A673 (cell line): ENCODE data around the gene NMRAL1. TPM values are rescaled to one million over a fixed set of nuclear protein-coding genes. Genes with fewer than 3 reads are reported as not detected.
A peak's percentile ranks its signal among the peaks of the same experiment; 100 is the strongest.

Experiments
- BruUV-seq: library from RNA; stranded (reverse); fragments of 400-500 nt; replicated peaks from 2 replicates; lab custom pipeline; 2021; lab: Mats Ljungman, UMichigan
- CTCF ChIA-PET: fragments of 300-600 bp; sonication (Branson Sonifier 250); formaldehyde crosslinking; loops from one replicate; lab custom pipeline; 2022; ENCODE audit warnings: antibody characterized with exemption; lab: Charles Lee
- POLR2A ChIA-PET: fragments of 300-600 bp; sonication (Branson Sonifier 250); formaldehyde crosslinking; loops from one replicate; lab custom pipeline; 2022; ENCODE audit warnings: antibody characterized with exemption; ENCODE audit not compliant: low non-redundant PET; lab: Charles Lee
- DNase-seq: peaks from one replicate; pipeline ENCODE4 v3.0.0-alpha.2; 2015; ENCODE audit warnings: low spot score
- H3K27ac ChIP-seq: fragments of 200-600 bp; sonication (generic); 2 replicates; pipeline ENCODE4 v1.5.1; 2016; ENCODE audit warnings: mixed run types, low read depth, mild to moderate bottlenecking, mixed read lengths, antibody characterized with exemption, low read length; ENCODE audit not compliant: poor library complexity, severe bottlenecking
- H3K27me3 ChIP-seq: fragments of 200-600 bp; sonication (generic); replicated peaks from 2 replicates; pipeline ENCODE4 v1.6.1; 2017; ENCODE audit warnings: mixed run types, low read depth, mild to moderate bottlenecking, mixed read lengths, antibody characterized with exemption, low read length; ENCODE audit not compliant: insufficient read depth, poor library complexity
- H3K36me3 ChIP-seq: fragments of 200-600 bp; sonication (generic); 2 replicates; pipeline ENCODE4 v1.6.1; 2016; ENCODE audit warnings: mixed run types, mild to moderate bottlenecking, mixed read lengths, antibody characterized with exemption, low read length; ENCODE audit not compliant: insufficient read depth, poor library complexity, severe bottlenecking
- H3K4me1 ChIP-seq: fragments of 200-600 bp; sonication (generic); 2 replicates; pipeline ENCODE4 v1.6.1; 2017; ENCODE audit warnings: mixed run types, mild to moderate bottlenecking, mixed read lengths, antibody characterized with exemption, low read length; ENCODE audit not compliant: insufficient read depth, poor library complexity, severe bottlenecking
- H3K4me3 ChIP-seq: fragments of 200-600 bp; sonication (generic); 2 replicates; pipeline ENCODE4 v1.5.1; 2016; ENCODE audit warnings: low read depth, mixed run types, mild to moderate bottlenecking, mixed read lengths, low read length; ENCODE audit not compliant: poor library complexity, severe bottlenecking
- H3K9me3 ChIP-seq: fragments of 200-600 bp; sonication (generic); 2 replicates; pipeline ENCODE4 v1.6.1; 2016; ENCODE audit warnings: mixed run types, low read depth, mild to moderate bottlenecking, mixed read lengths, antibody characterized with exemption, low read length; ENCODE audit not compliant: poor library complexity, severe bottlenecking
- EZH2 ChIP-seq: fragments of 200-600 bp; sonication (generic); IDR thresholded peaks from 2 replicates; pipeline ENCODE4 v1.6.1; 2017; ENCODE audit warnings: borderline replicate concordance, low read depth, mild to moderate bottlenecking, mixed read lengths, antibody characterized with exemption, low read length; ENCODE audit not compliant: poor library complexity, severe bottlenecking
- intact Hi-C: fragments of 100-400 bp; cut with micrococcal nuclease; formaldehyde crosslinking; loops from one replicate; pipeline ENCODE4 v1.10.0; 2022; ENCODE audit not compliant: unreplicated experiment
- total RNA-seq: library from RNA; stranded (reverse); gene quantifications from 2 replicates; pipeline ENCODE4 v1.2.3, GENCODE V29; 2021
- TF ChIP-seq, protein P1 (sequence below): fragments of 300-800, 200-600 bp; sonication (generic); conservative IDR thresholded peaks from 2 replicates; pipeline ENCODE4 v1.5.1; 2017; ENCODE audit warnings: low read depth, mild to moderate bottlenecking, antibody characterized with exemption, low read length, moderate library complexity, mixed read lengths

NMRAL1 gene
- total RNA-seq, 1 experiment from 2014 or later = 85.8 TPM

DNA sequence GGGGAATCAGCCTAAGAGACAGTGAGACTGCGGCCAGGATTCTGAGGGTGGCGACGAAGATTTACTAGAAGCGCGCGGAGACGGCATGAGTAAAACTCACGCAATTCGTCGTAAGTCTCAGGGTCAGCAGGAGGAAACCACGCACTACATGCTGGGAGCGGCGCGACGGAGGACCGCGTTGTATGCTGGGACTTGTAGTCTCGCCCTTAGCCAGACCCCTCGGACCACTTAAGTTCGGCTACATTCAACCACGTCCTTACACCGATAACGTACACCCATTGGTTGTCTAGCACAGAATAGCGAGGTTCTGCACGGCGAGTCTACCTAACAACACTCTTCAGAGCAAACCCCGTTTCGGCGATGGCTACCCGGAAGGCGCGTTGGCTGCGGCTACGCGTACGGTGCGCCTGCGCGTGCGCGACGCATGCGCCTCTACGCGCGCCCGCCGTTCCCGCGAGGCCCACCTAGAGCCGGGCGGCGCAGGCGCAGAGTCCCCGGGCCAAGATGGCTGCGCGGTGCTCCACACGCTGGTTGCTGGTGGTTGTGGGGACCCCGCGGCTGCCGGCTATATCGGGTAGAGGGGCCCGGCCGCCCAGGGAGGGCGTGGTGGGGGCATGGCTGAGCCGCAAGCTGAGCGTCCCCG, 48.9 kb downstream of the NMRAL1 start, which contains the start of gene DNAJA3:
TSS of gene DNAJA3 (plus strand) at position 491 of the 643 bp plus-strand sequence. CDS start at position 505, 14 bp downstream.
- POLR2A ChIA-PET = no interaction called here
- intact Hi-C loops = no loop called here
- H3K27ac ChIP-seq = peak within 1 kb of the TSS; percentile 96
- BruUV-seq = no TSS peak
- peaks cover 11% of the 10 kb centered on the region for H3K4me1 ChIP-seq
- H3K4me3 ChIP-seq = peak within 1 kb of the TSS; percentile 96
- peak; percentile 95 for DNase-seq
- H3K27me3 ChIP-seq = no peaks in the 10 kb centered on the region
- no peaks in the 10 kb centered on the region for H3K9me3 ChIP-seq
- H3K36me3 ChIP-seq = peaks cover 9% of the 10 kb centered on the region
- CTCF ChIA-PET = no interaction called here
- no peak for TF ChIP-seq EZH2
- TF ChIP-seq, protein P1, sequence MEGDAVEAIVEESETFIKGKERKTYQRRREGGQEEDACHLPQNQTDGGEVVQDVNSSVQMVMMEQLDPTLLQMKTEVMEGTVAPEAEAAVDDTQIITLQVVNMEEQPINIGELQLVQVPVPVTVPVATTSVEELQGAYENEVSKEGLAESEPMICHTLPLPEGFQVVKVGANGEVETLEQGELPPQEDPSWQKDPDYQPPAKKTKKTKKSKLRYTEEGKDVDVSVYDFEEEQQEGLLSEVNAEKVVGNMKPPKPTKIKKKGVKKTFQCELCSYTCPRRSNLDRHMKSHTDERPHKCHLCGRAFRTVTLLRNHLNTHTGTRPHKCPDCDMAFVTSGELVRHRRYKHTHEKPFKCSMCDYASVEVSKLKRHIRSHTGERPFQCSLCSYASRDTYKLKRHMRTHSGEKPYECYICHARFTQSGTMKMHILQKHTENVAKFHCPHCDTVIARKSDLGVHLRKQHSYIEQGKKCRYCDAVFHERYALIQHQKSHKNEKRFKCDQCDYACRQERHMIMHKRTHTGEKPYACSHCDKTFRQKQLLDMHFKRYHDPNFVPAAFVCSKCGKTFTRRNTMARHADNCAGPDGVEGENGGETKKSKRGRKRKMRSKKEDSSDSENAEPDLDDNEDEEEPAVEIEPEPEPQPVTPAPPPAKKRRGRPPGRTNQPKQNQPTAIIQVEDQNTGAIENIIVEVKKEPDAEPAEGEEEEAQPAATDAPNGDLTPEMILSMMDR = no peak

DNA sequence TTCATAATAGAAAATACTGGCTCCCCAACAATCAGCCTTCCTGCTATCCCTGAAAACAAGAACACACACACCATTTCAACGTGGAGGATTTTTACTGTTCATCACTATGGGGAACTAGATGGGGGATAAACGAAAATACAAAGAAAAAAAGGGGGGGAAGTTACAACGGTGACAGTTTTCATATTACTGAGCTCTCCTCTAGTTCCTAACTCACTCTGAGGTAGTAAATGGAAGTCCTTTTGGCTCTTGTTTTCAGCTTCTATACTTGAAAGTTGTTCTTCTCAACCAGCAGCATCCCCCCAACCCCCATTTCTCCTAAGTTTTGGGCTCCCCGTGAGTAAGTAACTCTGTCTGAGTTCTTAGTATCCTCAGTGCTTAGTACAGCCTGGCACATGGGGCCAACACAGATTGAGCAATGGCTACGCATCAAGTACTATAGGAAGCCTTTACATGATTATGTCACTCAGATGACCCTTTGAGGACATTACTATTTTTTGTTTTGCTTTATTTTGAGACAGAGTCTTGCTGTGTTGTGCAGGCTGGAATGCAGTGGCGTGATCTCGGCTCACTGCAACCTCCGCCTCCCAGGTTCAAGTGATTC, 53.8 kb downstream of the NMRAL1 start:
- intact Hi-C loops = no loop called here
- TF ChIP-seq EZH2 = no peak
- TF ChIP-seq, protein P1 = no peak

DNA sequence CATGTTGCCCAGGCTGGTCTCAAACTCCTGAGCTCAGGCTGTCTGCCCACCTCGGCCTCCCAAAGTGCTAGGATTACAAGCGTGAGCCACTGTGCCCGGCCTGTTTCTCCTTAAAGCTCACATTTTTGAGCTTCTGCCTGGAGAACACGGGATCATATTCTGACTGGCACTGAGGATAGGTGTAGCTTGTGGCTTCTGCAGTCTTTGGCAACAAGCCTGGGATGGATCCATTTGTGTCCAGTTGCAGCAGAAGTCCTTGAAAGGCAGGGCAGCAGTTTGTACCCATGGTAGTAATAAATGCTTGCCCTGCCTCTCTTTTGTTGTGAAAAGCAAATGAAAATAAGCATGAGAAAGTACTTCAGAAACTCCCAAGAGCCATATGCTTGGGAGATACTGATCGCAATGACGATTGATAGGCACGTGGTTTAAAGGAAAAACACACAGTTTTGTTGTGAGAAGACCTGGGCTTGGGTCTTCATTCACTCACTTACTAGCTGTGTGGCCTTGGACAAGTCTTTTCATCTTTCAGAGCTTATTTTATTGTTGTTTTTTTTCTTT, 54.9 kb downstream of the NMRAL1 start:
- no peak for DNase-seq
- Histone ChIP-seq H3K4me3 (no peak overlapping the region), H3K27ac (no peak overlapping the region), H3K4me1 (peaks cover 5% of the 10 kb centered on the region), H3K9me3 (no peaks in the 10 kb centered on the region), H3K36me3 (no peaks in the 10 kb centered on the region), H3K27me3 (no peaks in the 10 kb centered on the region)
- POLR2A ChIA-PET = interaction anchor here (0.9 kb wide), 1 partner anchor 166 kb away, joined by 3 read pairs; no protein-coding TSS in a partner anchor
- CTCF ChIA-PET = interaction anchor here (0.6 to 0.8 kb wide), 2 partner anchors 17 to 129 kb away, joined by 3 read pairs; no protein-coding TSS in a partner anchor
- BruUV-seq = no TSS peak
- TF ChIP-seq EZH2 = no peak
- TF ChIP-seq, protein P1 = no peak
- intact Hi-C loops = no loop called here

More for the DNA sequence above, 53.8 kb downstream of the NMRAL1 start:
- Histone ChIP-seq H3K4me3 (no peak overlapping the region), H3K27ac (no peak overlapping the region), H3K9me3 (no peaks in the 10 kb centered on the region), H3K36me3 (no peaks in the 10 kb centered on the region), H3K27me3 (no peaks in the 10 kb centered on the region), H3K4me1 (peaks cover 10% of the 10 kb centered on the region)
- BruUV-seq = no TSS peak
- POLR2A ChIA-PET = no interaction called here
- DNase-seq = no peak
- CTCF ChIA-PET = interaction anchor here (0.8 kb wide), 1 partner anchor 18 kb away, joined by 3 read pairs; no protein-coding TSS in a partner anchor
